ENCODE results near the gene LIMS2.

The LIMS2 gene

DNA sequence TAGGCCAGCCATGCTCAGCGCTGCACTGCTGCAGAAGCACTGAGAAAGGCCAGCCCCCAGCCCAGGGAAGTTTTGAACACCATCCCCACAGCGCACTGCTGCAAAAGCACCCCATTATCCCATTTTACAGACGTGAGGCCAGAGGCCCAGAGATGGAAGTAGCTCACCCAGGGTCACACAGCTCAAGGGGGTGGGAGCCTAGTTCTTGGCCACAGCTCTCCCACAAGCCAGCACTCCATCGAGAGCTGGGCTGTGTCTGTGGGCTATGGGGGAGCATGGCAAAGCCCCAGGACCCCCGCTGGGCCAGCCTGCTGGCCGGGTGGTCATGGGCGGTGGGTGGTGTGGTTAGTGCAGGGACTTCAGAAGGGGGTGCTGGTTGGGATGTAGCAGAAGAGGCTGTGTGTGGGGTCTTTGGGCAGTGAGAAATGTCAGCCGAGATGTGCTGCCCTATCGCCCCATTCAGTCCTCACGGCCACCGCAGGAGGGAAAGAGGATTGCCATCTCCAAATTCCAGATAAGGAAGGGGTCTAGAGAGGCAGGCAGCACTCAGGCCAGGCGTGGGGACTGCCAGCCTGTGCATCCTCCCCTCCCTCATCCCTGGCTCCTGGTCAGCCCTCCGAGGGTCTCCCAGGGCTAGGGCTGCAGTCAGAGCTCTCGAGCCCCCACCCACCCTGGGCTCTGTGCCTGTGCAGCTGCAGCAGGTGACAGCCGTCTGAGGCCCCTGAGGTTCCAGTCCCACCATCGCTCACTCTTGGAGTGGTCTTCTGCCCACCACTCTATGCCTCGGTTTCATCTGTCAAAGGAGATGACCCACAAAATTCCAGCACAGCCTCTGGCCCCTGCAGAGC, 46.3 kb downstream of the LIMS2 start:
- Mint-ChIP-seq H3K4me3 (no peak overlapping the region), H3K4me1 (ENCODE audit: low read depth) (peaks cover 51% of the 10 kb centered on the region), H3K36me3 (ENCODE audit: low read depth) (no peaks in the 10 kb centered on the region), H3K9me3 (no peaks in the 10 kb centered on the region), H3K27ac (peak overlapping the region; percentile 89), H3K27me3 (peaks cover 4% of the 10 kb centered on the region)
- intact Hi-C loops (cut with micrococcal nuclease): no loop called here

DNA sequence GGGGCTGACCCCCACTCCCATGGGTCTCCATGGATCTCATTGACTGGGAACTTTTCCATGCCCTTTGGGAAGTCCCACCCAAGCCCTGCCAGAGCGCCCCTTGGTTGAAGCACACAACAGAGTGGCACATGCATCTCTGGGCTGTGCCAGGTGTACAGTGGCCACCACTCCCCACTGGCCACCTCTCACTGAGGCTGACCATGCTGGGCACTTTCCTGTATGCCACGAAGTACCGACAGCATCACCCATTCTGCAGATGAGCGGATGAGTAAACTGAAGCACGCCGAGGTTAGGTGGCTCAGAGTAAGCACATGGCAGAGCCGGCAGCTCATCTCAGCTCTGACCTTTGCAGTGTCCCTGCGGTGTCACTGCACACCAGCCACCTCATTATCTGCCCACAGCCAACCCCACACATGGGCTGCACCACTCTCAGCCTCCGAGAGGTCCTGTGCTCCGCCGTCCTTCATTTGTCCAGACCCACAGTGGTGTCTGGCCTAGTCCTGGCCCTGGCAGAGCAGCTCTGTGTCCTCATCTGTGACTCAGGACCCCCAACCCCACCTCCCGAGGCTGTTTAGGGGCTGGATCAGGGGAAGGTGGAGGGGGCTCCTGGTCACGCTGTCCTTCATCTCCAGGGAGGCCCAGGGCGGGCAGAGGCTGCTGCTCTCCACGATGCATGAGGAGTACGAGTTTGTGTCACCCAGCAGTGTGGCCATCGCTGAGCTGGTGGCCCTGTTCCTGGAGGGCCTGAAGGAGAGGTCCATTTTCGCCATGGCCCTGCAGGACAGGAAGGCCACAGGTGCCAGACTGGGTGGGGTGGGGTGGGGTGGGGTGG, 47.4 kb downstream of the LIMS2 start:
- Mint-ChIP-seq H3K27ac (no peak overlapping the region), H3K4me1 (ENCODE audit: low read depth) (peaks cover 41% of the 10 kb centered on the region), H3K27me3 (peaks cover 4% of the 10 kb centered on the region), H3K9me3 (no peaks in the 10 kb centered on the region), H3K36me3 (ENCODE audit: low read depth) (no peaks in the 10 kb centered on the region), H3K4me3 (no peak overlapping the region)
- intact Hi-C loops (cut with micrococcal nuclease): no loop called here

DNA sequence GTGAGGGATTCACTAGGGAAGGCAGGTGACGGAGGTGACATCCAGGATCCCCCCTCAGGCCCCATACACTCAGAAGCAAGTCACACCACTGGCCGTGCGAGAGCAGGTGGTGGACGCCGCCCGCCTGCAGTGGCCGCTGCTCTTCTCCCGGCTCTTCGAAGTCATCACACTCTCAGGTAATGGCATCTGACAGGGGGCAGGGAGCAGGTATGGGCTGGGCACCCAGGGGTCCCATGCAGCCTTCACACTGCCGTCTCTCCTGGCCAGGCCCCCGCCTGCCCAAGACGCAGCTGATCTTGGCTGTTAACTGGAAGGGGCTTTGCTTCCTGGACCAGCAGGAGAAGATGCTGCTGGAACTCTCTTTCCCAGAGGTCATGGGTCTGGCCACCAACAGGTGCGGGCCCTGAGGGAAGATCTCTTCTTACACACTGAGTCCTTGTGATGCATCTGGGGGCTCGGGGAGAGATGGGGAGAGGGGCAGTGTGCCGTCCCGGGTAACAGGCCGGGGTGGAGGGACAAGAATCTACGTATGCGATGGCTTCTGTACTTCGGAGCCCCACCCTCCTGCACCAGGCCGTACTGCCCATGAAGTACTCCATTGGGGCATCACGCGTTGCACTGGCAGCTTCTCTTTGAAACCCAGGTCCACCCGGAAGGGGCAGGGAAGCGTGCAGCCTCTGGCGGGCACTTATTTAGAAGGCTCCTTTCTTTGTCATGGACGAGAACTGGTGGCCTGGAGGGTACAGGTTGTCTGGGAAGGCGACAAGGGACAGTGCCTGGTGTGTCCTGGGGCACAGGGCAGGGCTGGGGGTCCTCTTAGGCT, 48.2 kb downstream of the LIMS2 start:
- H3K27me3 Mint-ChIP-seq: peaks cover 4% of the 10 kb centered on the region
- intact Hi-C loops (cut with micrococcal nuclease): no loop called here
- no peak overlapping the region for H3K27ac Mint-ChIP-seq
- no peaks in the 10 kb centered on the region for H3K36me3 Mint-ChIP-seq (ENCODE audit: low read depth)
- H3K9me3 Mint-ChIP-seq: no peaks in the 10 kb centered on the region
- H3K4me3 Mint-ChIP-seq: no peak overlapping the region
- peaks cover 33% of the 10 kb centered on the region for H3K4me1 Mint-ChIP-seq (ENCODE audit: low read depth)

DNA sequence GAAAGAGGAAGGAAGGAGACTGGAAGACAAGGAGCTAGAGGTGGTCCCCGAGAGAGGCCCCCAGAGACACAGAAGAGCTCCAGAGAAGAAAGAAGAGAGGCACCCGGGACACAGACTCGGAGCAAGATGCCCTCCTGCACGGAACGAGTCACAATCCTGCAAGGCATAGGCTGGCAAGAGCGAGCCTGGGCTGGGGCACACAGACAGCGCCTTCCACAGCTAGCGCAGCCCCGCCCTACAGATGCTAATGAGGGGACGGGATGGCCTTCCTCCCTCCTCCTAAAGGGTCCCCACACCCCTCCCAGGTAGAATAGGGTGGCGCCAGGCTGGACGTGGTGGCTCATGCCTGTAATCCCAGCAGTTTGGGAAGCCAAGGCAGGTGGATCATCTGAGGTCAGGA, 49.2 kb downstream of the LIMS2 start:
- Mint-ChIP-seq H3K27me3 (peaks cover 4% of the 10 kb centered on the region), H3K4me3 (no peak overlapping the region), H3K9me3 (no peaks in the 10 kb centered on the region), H3K4me1 (ENCODE audit: low read depth) (peaks cover 26% of the 10 kb centered on the region), H3K27ac (no peak overlapping the region), H3K36me3 (ENCODE audit: low read depth) (no peaks in the 10 kb centered on the region)
- intact Hi-C loops (cut with micrococcal nuclease): no loop called here

DNA sequence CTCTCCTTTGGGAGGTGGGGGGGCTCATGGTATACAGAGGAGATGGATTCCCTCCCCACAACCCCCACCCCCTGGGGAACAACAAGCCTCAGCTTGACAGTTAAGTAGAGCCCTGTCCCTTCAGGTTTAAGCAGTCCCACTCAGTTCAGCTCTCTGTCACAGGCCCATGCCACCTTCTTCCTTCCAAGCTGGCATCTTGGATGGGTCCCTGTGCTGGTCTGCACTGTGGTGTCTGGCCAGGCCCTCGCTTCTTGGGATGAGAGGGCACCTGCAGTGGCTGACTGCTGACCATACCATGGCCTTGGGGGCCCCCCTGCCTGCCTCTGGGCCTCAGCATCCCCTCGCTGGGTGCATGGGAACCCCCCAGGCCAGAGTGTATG, 49.8 kb downstream of the LIMS2 start:
- H3K4me3 Mint-ChIP-seq: no peak overlapping the region
- H3K4me1 Mint-ChIP-seq (ENCODE audit: low read depth): peaks cover 19% of the 10 kb centered on the region
- H3K9me3 Mint-ChIP-seq: no peaks in the 10 kb centered on the region
- H3K27ac Mint-ChIP-seq: no peak overlapping the region
- no peaks in the 10 kb centered on the region for H3K36me3 Mint-ChIP-seq (ENCODE audit: low read depth)
- peaks cover 4% of the 10 kb centered on the region for H3K27me3 Mint-ChIP-seq
- intact Hi-C loops (cut with micrococcal nuclease): no loop called here

DNA sequence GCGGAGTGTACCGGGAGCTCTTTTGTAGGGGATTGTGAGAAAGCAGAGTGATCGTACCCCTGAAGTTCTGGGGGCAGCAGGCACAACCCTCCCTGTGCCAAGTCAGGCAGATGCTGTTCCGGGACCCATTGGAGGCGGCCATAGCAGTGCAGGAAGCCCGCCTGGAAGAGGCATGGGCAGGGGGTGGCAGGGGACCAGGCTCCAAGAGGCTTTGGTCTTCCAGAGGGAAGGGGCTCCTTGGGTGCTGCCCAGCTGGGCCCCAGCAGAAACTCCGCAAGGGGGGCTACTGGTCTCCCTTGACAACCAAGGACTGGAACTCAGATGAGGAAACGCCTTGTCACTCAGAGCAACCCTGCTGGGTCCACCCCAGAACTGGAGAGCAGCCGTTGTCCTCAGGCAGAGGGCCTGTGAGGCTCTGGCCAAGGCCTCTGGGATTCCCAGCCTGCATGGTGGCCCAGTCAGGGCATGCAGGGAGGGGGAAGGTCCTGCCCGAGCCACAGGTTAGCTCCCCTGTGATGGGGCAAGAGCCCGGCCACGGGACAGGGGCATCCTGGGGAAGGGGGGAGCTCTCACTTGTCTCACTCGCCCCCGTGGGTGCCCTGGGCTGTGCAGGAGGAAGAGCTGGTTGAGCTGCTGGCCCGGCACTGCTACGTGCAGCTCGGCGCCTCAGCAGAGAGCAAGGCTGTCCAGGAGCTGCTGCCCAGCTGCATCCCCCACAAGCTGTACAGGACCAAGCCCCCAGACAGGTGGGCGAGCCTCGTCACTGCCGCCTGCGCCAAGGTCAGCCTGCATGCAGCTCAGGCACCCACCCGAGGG, 50.4 kb downstream of the LIMS2 start:
- no peak overlapping the region for H3K27ac Mint-ChIP-seq
- no peak overlapping the region for H3K4me3 Mint-ChIP-seq
- peaks cover 15% of the 10 kb centered on the region for H3K4me1 Mint-ChIP-seq (ENCODE audit: low read depth)
- H3K27me3 Mint-ChIP-seq: peaks cover 4% of the 10 kb centered on the region
- H3K9me3 Mint-ChIP-seq: no peaks in the 10 kb centered on the region
- intact Hi-C loops (cut with micrococcal nuclease): no loop called here
- H3K36me3 Mint-ChIP-seq (ENCODE audit: low read depth): no peaks in the 10 kb centered on the region

DNA sequence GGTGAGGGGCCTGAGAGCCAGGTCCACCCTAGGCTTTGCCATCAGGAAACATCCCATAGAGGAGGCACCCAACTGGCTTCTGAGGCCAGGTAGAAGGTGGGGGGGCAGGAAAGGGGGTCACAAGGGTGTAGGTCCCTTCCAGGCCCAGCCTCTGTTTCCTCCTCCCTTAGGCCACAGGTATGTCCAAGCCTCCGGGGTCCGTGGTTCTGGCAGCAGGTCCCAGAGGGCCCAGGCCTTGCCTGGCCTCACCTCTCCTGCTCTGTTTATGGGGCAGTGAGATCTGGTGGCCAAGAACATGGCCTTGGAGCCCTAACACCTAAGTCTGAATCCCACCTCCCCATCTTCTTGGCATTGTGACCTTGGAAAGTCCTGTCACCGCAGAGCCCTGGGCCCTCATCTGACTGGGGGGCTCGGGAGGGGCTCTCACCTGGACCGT, 51.0 kb downstream of the LIMS2 start:
- intact Hi-C loops (cut with micrococcal nuclease): no loop called here
- H3K4me1 Mint-ChIP-seq (ENCODE audit: low read depth): peaks cover 13% of the 10 kb centered on the region
- no peak overlapping the region for H3K27ac Mint-ChIP-seq
- no peaks in the 10 kb centered on the region for H3K9me3 Mint-ChIP-seq
- no peak overlapping the region for H3K4me3 Mint-ChIP-seq
- no peaks in the 10 kb centered on the region for H3K36me3 Mint-ChIP-seq (ENCODE audit: low read depth)
- H3K27me3 Mint-ChIP-seq: peaks cover 4% of the 10 kb centered on the region

DNA sequence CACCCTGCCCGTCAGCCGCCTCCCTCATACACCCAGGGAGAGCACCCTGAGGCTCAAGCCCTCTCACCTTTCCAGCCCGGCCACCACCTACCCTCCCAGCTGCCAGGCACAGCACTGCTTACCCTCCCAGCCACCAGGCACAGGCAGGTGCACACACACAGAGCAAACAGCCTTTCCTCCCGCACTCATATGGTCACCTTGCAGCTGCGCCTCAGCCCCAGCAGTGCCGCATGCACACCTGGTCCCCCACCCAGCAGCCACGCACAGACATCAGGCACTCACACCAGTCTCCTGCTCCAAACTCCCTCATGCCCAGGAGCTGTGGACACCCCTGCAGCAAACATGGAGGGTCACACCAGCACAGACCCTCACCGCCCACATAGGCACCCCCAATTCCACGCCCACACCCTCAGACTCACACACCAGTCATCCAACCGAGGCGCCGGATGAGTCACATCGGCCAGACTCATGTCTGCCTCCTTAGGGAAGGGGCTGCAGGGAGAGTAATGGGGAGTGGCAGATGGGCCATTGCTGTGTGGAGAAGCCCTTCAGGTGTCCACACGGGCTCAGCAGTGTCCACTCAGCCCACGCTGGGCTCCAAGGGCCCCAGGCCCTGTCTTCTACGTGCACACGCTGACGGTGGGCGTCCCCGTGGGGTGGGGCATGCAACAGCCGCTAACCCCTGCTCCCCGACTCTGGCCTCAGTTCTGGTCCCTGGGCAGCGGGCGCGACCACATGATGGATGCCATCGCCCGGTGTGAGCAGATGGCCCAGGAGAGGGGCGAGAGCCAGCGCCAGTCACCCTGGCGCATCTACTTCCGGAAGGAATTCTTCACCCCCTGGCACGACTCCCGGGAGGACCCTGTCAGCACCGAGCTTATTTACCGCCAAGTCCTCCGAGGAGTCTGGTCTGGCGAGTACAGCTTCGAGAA, 51.7 kb downstream of the LIMS2 start:
- Mint-ChIP-seq H3K27ac (no peak overlapping the region), H3K9me3 (no peaks in the 10 kb centered on the region), H3K4me3 (no peak overlapping the region), H3K4me1 (ENCODE audit: low read depth) (peaks cover 6% of the 10 kb centered on the region), H3K36me3 (ENCODE audit: low read depth) (no peaks in the 10 kb centered on the region), H3K27me3 (peaks cover 4% of the 10 kb centered on the region)
- intact Hi-C loops (cut with micrococcal nuclease): no loop called here

DNA sequence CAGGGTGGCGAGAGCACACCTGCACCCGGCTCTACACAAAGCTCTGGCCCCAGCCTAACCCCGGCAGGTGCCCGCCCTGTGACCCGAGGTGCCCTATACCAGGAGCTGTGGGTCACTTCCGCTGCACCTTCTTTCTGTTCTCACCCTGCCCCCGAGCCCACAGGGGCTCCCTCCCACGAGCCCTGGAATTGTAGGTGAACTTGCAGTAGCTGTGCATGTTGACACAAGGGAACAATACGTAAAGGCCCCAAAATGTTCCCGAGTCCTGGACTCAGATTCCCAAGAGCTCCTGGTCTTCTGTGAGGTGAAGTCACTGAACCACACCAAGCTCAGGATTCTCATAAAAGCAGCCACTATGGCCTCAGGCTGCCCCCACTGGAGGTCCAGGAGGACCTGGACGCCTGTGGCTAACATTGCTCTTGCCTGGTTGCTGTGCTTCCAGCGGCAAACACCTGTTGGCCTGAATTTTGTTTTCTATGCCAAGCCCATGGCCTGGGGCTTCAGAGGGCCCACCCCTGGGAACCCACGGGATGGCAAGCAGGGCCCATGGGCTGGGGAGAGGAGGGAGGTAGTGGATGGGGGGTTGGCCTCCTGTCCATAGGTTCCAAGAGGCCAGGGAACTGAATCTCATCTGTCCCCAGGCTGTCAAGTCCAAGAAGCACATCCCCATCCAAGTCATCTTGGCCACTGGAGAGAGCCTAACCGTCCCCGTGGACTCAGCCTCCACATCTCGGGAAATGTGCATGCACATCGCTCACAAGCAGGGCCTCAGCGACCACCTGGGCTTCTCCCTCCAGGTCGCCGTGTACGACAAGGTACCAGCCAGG, 52.6 kb downstream of the LIMS2 start:
- Mint-ChIP-seq H3K36me3 (ENCODE audit: low read depth) (no peaks in the 10 kb centered on the region), H3K4me3 (no peak overlapping the region), H3K27ac (no peak overlapping the region), H3K4me1 (ENCODE audit: low read depth) (peaks cover 6% of the 10 kb centered on the region), H3K27me3 (peaks cover 4% of the 10 kb centered on the region), H3K9me3 (no peaks in the 10 kb centered on the region)
- intact Hi-C loops (cut with micrococcal nuclease): no loop called here

DNA sequence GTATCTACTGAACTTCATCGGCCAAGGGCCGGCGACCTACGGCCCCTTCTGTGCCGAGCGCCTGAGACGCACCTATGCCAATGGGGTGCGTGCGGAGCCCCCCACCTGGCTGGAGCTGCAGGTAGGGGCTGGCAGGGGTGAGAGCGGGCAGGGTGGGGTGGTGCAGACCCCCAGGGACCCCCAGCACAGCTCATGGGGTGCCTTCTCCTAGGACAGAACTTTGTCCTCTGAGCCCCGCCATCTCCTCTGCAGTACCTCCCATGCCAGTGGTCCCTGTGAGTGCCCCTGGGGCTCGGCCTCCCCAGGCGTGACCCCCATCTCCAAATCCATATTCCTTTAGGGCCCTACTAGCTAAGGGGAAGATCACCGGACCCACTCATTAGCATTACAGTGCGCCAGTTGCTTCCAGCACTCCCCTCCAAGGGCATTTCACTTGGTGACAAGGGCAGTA, 53.3 kb downstream of the LIMS2 start:
- intact Hi-C loops (cut with micrococcal nuclease): no loop called here
- no peak overlapping the region for H3K27ac Mint-ChIP-seq
- peaks cover 4% of the 10 kb centered on the region for H3K27me3 Mint-ChIP-seq
- no peaks in the 10 kb centered on the region for H3K9me3 Mint-ChIP-seq
- peaks cover 6% of the 10 kb centered on the region for H3K4me1 Mint-ChIP-seq (ENCODE audit: low read depth)
- H3K4me3 Mint-ChIP-seq: no peak overlapping the region
- H3K36me3 Mint-ChIP-seq (ENCODE audit: low read depth): no peaks in the 10 kb centered on the region

DNA sequence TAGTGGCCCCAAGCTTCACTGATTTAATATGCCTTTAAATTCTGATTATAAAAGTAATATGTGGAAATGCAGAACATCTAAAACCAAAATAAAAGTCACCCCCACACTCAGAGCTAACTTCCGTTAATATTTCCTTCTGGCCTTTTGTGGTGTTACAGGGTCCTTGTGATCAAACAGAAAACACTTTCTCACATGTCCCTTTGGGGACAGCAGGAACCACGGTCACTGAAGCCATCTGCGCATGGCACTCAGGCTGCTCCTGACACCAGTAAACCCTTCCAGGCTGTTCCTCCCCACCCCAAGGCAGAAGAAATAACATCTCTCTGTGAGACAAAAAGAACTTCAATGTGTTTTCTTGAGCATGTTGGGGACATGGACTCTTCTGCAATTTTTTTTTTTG, 54.5 kb downstream of the LIMS2 start:
- Mint-ChIP-seq H3K27me3 (peaks cover 7% of the 10 kb centered on the region), H3K4me1 (ENCODE audit: low read depth) (peaks cover 6% of the 10 kb centered on the region), H3K4me3 (no peak overlapping the region), H3K36me3 (ENCODE audit: low read depth) (no peaks in the 10 kb centered on the region), H3K9me3 (no peaks in the 10 kb centered on the region), H3K27ac (no peak overlapping the region)
- intact Hi-C loops (cut with micrococcal nuclease): no loop called here

Data from dendritic cell treated with granulocyte-macrophage colony-stimulating factor and Interleukin-4, amounts not matched to agents 40 ng/mL and 50 ng/mL, for 4 days (primary cell).